Heart left ventricle (tissue), 13 donors: ENCODE results near the gene C2orf76.

Experiments
- CTCF ChIP-seq, 12 donors: fragments of 200-600 bp; sonication (generic) in 4 of 12; IDR thresholded peaks; one replicate each; pipeline versions ENCODE4 v1.5.0 to v1.8.0; 2018 to 2022; ENCODE audit warnings: antibody characterized with exemption in 12 of 12, mild to moderate bottlenecking in 5 of 12
- POLR2A ChIP-seq, 2 donors: fragments of 450-650 bp; IDR thresholded peaks; one replicate each; pipeline ENCODE4 v1.6.1; 2017; ENCODE audit warnings: antibody characterized with exemption in 2 of 2, mild to moderate bottlenecking in 2 of 2, moderate library complexity in 2 of 2
- donor health status: ischemic (EF 13 %, LVEDD 7.1; RV severe dilation, severe dysfunction).
- donor health status: DM: no; HTN: yes; CAD: no.
- donor health status: DM: no; HTN: no; CAD: no.
- donor health status: ischemic (EF 25% LVEDD 6.9; RV normal size, moderate dysfunction).
- donor health status: ischemic (EF 25% LVEDD 5.7; RV mildly dilated, moderate dysfunction).
- donor health status: ischemic (EF 35%, LVEDD 5.7; RV mildly dilated, moderate dysfunction).
- donor health status: nonischemic (EF 11% LVEDD 7.7; RV severe dilation, severe dysfunction).
- donor health status: DM: yes; HTN: yes; CAD: no.
- donor health status: PGD.
- donor health status: ischemic (EF 29% LVEDD 5.4; RV normal size, mild dysfunction).
- donor health status: nonischemic (EF 23%, LVEDD 6.1; RV moderate dilation, normal function).

GRCh38 chr2:119338272-119338671 is 28.4 kb downstream of the C2orf76 start:
- TF ChIP-seq CTCF (IDR thresholded peaks at IDR 0.05) (no peak), POLR2A (IDR thresholded peaks at IDR 0.05) (no peak)
